HepG2 (cell line): ENCODE results near the gene ZFP64. TPM values are rescaled to one million over a fixed set of nuclear protein-coding genes. Genes with fewer than 3 reads are reported as not detected.

Source experiments
- ATAC-seq: fragments of 200-7000 bp; cut with Tn5 transposase; 3 replicates; pipeline ENCODE4 v1.9.1; 2020; ENCODE audit warnings: mild to moderate bottlenecking, moderate library complexity
- BruUV-seq: library from RNA; stranded (reverse); fragments of 400-500 nt; replicated peaks from 2 replicates; lab custom pipeline; 2021; lab: Mats Ljungman, UMichigan
- CTCF ChIA-PET: fragments of 300-600 bp; formaldehyde crosslinking; extraction: SDS; loops from one replicate; lab custom pipeline; 2021; ENCODE audit warnings: low total read pairs, inconsistent platforms, low intra/inter-chr PET ratio; lab: Yijun Ruan, JAX
- POLR2A ChIA-PET: fragments of 350-600 bp; sonication (Branson Sonifier 250); formaldehyde crosslinking; loops from one replicate; lab custom pipeline; 2020; ENCODE audit warnings: antibody characterized with exemption, inconsistent platforms; lab: Yijun Ruan, JAX
- DNase-seq: peaks from one replicate; pipeline ENCODE4 v3.0.0-alpha.2; 2015; ENCODE audit warnings: low spot score
- FAIRE-seq: peaks from 3 replicates; lab custom pipeline; 2011; peaks lifted over from hg19 to GRCh38; lab: Jason Lieb, UNC
- H2AFZ ChIP-seq: one replicate; pipeline ENCODE4 v1.6.1; 2011; ENCODE audit warnings: low read length, inconsistent platforms
- H3K27ac ChIP-seq: fragments of 300-600 bp; 3 replicates; pipeline ENCODE4 v1.8.0; 2011; ENCODE audit warnings: mixed run types, mild to moderate bottlenecking, mixed read lengths, low read length, inconsistent platforms; ENCODE audit not compliant: insufficient read depth; ENCODE audit errors: extremely low read length
- H3K27me3 ChIP-seq, 2 experiments: fragments of 200-600 bp in 1 of 2; 2 replicates in 1 of 2; 3 replicates in 1 of 2; pipeline versions ENCODE4 v1.6.0 to v1.8.0; 2011; ENCODE audit warnings: low read length in 2 of 2, mild to moderate bottlenecking in 2 of 2, moderate library complexity in 2 of 2, inconsistent platforms in 1 of 2; ENCODE audit not compliant: insufficient read depth in 2 of 2, control insufficient read depth in 1 of 2
- H3K36me3 ChIP-seq, 2 experiments: fragments of 200-600 bp in 1 of 2; replicated peaks in 1 of 2; 2 replicates in 1 of 2; 3 replicates in 1 of 2; pipeline versions ENCODE4 v1.5.1 to v1.8.0; 2011; ENCODE audit warnings: low read length in 2 of 2, inconsistent platforms in 1 of 2; ENCODE audit not compliant: insufficient read depth in 2 of 2, control insufficient read depth in 1 of 2
- H3K4me1 ChIP-seq: 2 replicates; pipeline ENCODE4 v1.5.1; 2012; ENCODE audit warnings: low read length, inconsistent platforms; ENCODE audit not compliant: insufficient read depth
- H3K4me2 ChIP-seq: 2 replicates; pipeline ENCODE4 v1.6.0; 2011; ENCODE audit warnings: low read depth, low read length, inconsistent platforms
- H3K4me3 ChIP-seq, 3 experiments: fragments of 200-600 bp in 1 of 3; sonication (generic), shearing (Covaris generic) in 1 of 3; replicated peaks in 1 of 3; 2 replicates each; pipeline ENCODE4 v1.5.1; 2011 to 2016; ENCODE audit warnings: low read length in 3 of 3, inconsistent platforms in 2 of 3, low read depth in 2 of 3, mild to moderate bottlenecking in 2 of 3, control low read depth in 1 of 3, mixed read lengths in 1 of 3; ENCODE audit not compliant: insufficient read depth in 1 of 3
- H3K79me2 ChIP-seq: one replicate; pipeline ENCODE4 v1.6.1; 2011; ENCODE audit warnings: low read length, inconsistent platforms; ENCODE audit not compliant: insufficient read depth
- H3K9ac ChIP-seq: 2 replicates; pipeline ENCODE4 v1.6.0; 2011; ENCODE audit warnings: mild to moderate bottlenecking, low read depth, low read length, inconsistent platforms; ENCODE audit not compliant: insufficient read depth
- H3K9me3 ChIP-seq: 2 replicates; pipeline ENCODE4 v1.5.1; 2012; ENCODE audit warnings: mild to moderate bottlenecking, low read length
- H4K20me1 ChIP-seq: 2 replicates; pipeline ENCODE4 v1.6.0; 2011; ENCODE audit warnings: inconsistent platforms, mild to moderate bottlenecking, low read length, moderate library complexity; ENCODE audit not compliant: insufficient read depth
- DNMT1 ChIP-seq: sonication (generic); formaldehyde crosslinking; IDR thresholded peaks from 2 replicates; pipeline ENCODE4 v1.5.1; 2020; ENCODE audit warnings: mild to moderate bottlenecking, missing genetic modification reagents
- HNRNPLL ChIP-seq: fragments of 200-400 bp; formaldehyde crosslinking; IDR thresholded peaks from 2 replicates; pipeline ENCODE4 v1.6.1; 2017; ENCODE audit warnings: mild to moderate bottlenecking, low read depth, low read length; ENCODE audit not compliant: poor library complexity, severe bottlenecking
- MTA1 ChIP-seq: sonication (generic); formaldehyde crosslinking; IDR thresholded peaks from 2 replicates; pipeline ENCODE4 v1.4.0; 2020; ENCODE audit warnings: missing genetic modification reagents, mild to moderate bottlenecking, borderline replicate concordance
- NFE2 ChIP-seq: sonication (generic); formaldehyde crosslinking; IDR thresholded peaks from 2 replicates; pipeline ENCODE4 v1.4.0; 2020; ENCODE audit warnings: missing genetic modification reagents
- SIN3A ChIP-seq: IDR thresholded peaks from 2 replicates; pipeline ENCODE4 v1.6.1; 2011; ENCODE audit warnings: low read depth, mild to moderate bottlenecking, control low read depth, low read length, borderline replicate concordance
- SMC3 ChIP-seq: IDR thresholded peaks from 2 replicates; pipeline ENCODE4 v1.6.1; 2011; ENCODE audit warnings: low read length, improper control_type of control experiment
- TP53 ChIP-seq: sonication (generic); formaldehyde crosslinking; conservative IDR thresholded peaks from 2 replicates; pipeline ENCODE4 v1.4.0; 2020; ENCODE audit warnings: missing genetic modification reagents
- ZFAT ChIP-seq: sonication (generic); formaldehyde crosslinking; conservative IDR thresholded peaks from 2 replicates; pipeline ENCODE4 v1.8.1; 2023; ENCODE audit warnings: missing genetic modification reagents, inconsistent platforms
- ZNF543 ChIP-seq: sonication (generic); formaldehyde crosslinking; IDR thresholded peaks from 2 replicates; pipeline ENCODE4 v1.4.0; 2020; ENCODE audit warnings: mild to moderate bottlenecking, missing genetic modification reagents
- ZNF563 ChIP-seq: sonication (generic); formaldehyde crosslinking; IDR thresholded peaks from 2 replicates; pipeline ENCODE4 v1.8.0; 2022; ENCODE audit warnings: mild to moderate bottlenecking, moderate library complexity, missing genetic modification reagents
- WGBS: methylation state at CpG from one replicate; pipeline ENCODE4 v1.1.6; 2017; ENCODE audit warnings: low lambda C conversion rate; 5-methylcytosine and 5-hydroxymethylcytosine counted together
- in situ Hi-C: cut with HindIII; loops from 2 replicates; pipeline ENCODE4 v1.10.0; 2017; ENCODE audit warnings: low pct_unique_long_range_greater_than_20kb; ENCODE audit not compliant: extremely low pct_ligation_motif_present
- intact Hi-C: fragments of 100-400 bp; cut with micrococcal nuclease; formaldehyde crosslinking; loops from one replicate; pipeline ENCODE4 v1.10.0; 2022; ENCODE audit not compliant: unreplicated experiment
- polyA plus RNA-seq, 8 experiments: library from polyadenylated mRNA; depleted of rRNA in 3 of 8; stranded (reverse) in 7 of 8; unstranded in 1 of 8; fragments of >200 nt; fragmentation: Illumina TruSeq in 4 of 8; extraction: Trizol in 4 of 8; gene quantifications; 2 replicates each; pipeline versions ENCODE4 v1.2.1 to v1.2.3, GENCODE V29; 2011 to 2016; ENCODE audit warnings: low read depth in 4 of 8, missing spikeins in 1 of 8, mixed read lengths in 1 of 8; ENCODE audit not compliant: insufficient read depth in 1 of 8
- total RNA-seq, 5 experiments: library from RNA; depleted of rRNA; stranded (reverse); fragments of >200 nt; fragmentation: Illumina TruSeq; extraction: Trizol; gene quantifications; 2 replicates each; pipeline ENCODE4 v1.2.3, GENCODE V29; 2016; ENCODE audit warnings: low read depth in 1 of 5
- TF ChIP-seq, protein P1 (sequence below): sonication (generic); formaldehyde crosslinking; IDR thresholded peaks from 2 replicates; pipeline ENCODE4 v1.8.1; 2023; ENCODE audit warnings: mild to moderate bottlenecking, inconsistent platforms, moderate library complexity, missing genetic modification reagents, borderline replicate concordance
- TF ChIP-seq, protein P2 (sequence below): IDR thresholded peaks from 2 replicates; pipeline ENCODE4 v1.6.1; 2016; ENCODE audit warnings: control low read depth
- TF ChIP-seq, protein P3 (sequence below): sonication (generic); formaldehyde crosslinking; IDR thresholded peaks from 2 replicates; pipeline ENCODE4 v1.5.0; 2020; ENCODE audit warnings: missing genetic modification reagents

The ZFP64 gene
- total and polyA plus RNA-seq, 2 of the 13 experiments (the other 11 are each of a cell fraction or from before 2014, with no cell fraction given) = 12.0 to 24.3 TPM

DNA sequence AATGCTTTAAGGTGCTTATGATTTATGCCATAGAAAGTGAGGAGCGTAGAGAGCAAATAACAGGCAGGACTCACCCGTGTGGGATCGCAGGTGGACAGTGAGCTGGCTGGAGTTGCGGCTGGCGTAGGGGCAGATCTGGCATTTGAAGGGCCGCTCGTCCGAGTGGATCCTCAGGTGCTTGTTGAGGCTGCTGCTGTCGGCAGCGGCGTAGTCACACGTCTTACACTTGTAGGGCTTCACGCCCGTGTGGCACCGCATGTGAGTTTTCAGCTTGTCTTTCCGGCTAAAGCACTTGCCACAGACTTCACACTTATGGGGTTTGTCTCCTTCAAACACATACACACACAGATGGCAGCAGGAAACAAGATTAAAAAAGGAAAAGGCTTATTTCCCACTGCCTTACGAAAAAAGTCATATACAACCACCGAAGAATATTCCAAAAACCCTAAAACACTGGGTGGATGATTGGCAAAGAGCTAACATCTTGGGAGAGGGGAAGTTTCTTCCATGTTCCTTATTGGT, 31.5 kb downstream of the ZFP64 start (continued):
- TF ChIP-seq, protein P1, sequence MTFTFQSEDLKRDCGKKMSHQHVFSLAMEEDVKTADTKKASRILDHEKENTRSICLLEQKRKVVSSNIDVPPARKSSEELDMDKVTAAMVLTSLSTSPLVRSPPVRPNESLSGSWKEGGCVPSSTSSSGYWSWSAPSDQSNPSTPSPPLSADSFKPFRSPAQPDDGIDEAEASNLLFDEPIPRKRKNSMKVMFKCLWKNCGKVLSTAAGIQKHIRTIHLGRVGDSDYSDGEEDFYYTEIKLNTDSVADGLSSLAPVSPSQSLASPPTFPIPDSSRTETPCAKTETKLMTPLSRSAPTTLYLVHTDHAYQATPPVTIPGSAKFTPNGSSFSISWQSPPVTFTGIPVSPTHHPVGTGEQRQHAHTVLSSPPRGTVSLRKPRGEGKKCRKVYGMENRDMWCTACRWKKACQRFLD (CRISPR knock-in tag) = no peak
- TF ChIP-seq, protein P2, sequence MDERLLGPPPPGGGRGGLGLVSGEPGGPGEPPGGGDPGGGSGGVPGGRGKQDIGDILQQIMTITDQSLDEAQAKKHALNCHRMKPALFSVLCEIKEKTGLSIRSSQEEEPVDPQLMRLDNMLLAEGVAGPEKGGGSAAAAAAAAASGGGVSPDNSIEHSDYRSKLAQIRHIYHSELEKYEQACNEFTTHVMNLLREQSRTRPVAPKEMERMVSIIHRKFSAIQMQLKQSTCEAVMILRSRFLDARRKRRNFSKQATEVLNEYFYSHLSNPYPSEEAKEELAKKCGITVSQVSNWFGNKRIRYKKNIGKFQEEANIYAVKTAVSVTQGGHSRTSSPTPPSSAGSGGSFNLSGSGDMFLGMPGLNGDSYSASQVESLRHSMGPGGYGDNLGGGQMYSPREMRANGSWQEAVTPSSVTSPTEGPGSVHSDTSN (CRISPR knock-in tag) = no peak
- TF ChIP-seq MTA1 (no peak), ZNF563 (no peak), ZFAT (CRISPR knock-in tag) (no peak)
- TF ChIP-seq, protein P3, sequence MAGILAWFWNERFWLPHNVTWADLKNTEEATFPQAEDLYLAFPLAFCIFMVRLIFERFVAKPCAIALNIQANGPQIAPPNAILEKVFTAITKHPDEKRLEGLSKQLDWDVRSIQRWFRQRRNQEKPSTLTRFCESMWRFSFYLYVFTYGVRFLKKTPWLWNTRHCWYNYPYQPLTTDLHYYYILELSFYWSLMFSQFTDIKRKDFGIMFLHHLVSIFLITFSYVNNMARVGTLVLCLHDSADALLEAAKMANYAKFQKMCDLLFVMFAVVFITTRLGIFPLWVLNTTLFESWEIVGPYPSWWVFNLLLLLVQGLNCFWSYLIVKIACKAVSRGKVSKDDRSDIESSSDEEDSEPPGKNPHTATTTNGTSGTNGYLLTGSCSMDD = no peak

DNA sequence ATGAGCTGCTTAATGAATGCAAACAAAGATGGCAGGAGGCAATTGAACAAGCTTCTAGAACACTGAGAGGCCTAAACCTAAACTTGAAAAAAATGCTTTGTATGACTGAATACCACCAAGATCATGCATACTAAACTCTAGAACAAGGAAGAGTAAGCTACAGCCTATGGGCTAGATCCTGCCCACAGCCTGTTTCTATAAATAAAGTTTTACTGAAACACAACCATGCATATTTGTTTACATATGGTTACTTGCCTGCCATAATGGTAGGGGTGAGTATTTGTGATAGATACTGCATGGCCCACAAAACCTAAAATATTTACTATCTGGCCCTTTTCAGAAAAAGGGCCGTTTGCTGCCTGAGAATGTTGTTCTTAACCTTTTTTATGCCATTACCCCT, 37.0 kb downstream of the ZFP64 start:
- Histone ChIP-seq H3K79me2 (no peaks in the 10 kb centered on the region), H3K9ac (no peak overlapping the region), H2AFZ (no peak overlapping the region), H4K20me1 (no peaks in the 10 kb centered on the region), H3K4me1 (no peaks in the 10 kb centered on the region), H3K27me3 (no peaks in the 10 kb centered on the region), H3K4me3 (no peak overlapping the region), H3K4me2 (no peak overlapping the region), H3K36me3 (peaks cover 24 to 60% of the 10 kb centered on the region in 2 experiments), H3K27ac (no peak overlapping the region), H3K9me3 (no peaks in the 10 kb centered on the region)
- no TSS peak for BruUV-seq
- intact Hi-C loops (no loop called here), in situ Hi-C loops (no loop called here)
- TF ChIP-seq DNMT1 (CRISPR knock-in tag) (no peak), SIN3A (no peak), SMC3 (no peak), HNRNPLL (no peak), ZNF543 (no peak), TP53 (CRISPR knock-in tag) (no peak), NFE2 (no peak)
- CTCF ChIA-PET = no interaction called here
- FAIRE-seq (peak; percentile 37), ATAC-seq (no peak), DNase-seq (no peak)
- 78% methylated on average over 1 of the region's 1 CpG for WGBS
- POLR2A ChIA-PET = no interaction called here
